ENCODE results near the gene FGF12. TPM values are rescaled to one million over a fixed set of nuclear protein-coding genes. Genes with fewer than 3 reads are reported as not detected.
A peak's percentile ranks its signal among the peaks of the same experiment; 100 is the strongest.

FGF12 gene
- polyA plus RNA-seq, 2 of the 4 experiments (the other 2 are of a cell fraction) = 0.63 to 1.1 TPM

GRCh38 chr3:192573240-192573639, 154.1 kb downstream of the FGF12 start:
- ChIA-PET CTCF (no interaction called here), POLR2A (no interaction called here)
- 47% methylated on average over 2 of the region's 2 CpGs for WGBS (ENCODE audit: missing lambda C conversion rate)
- no peak overlapping the region for H3K4me3 ChIP-seq
- ATAC-seq = no peak
- H3K4me1 ChIP-seq = 0 out of 3 replicates have a peak, but pooled peaks cover 4% of the 10 kb centered on the region
- H3K4me2 ChIP-seq = no peak overlapping the region
- H3K9me3 ChIP-seq = no peaks in the 10 kb centered on the region
- TF ChIP-seq ZNF302 (CRISPR knock-in tag; IDR thresholded peaks at IDR 0.05) (no peak), JUNB (IDR thresholded peaks at IDR 0.05) (no peak), EHMT2 (IDR thresholded peaks at IDR 0.05; ENCODE audit: low read depth) (no peak), CBX8 (IDR thresholded peaks at IDR 0.05) (no peak)
- FAIRE-seq = no peak
- no peak for DNase-seq (ENCODE audit: low read depth in 1 of 2, low spot score in 1 of 2)
- no peak overlapping the region for H3K27ac ChIP-seq

DNA sequence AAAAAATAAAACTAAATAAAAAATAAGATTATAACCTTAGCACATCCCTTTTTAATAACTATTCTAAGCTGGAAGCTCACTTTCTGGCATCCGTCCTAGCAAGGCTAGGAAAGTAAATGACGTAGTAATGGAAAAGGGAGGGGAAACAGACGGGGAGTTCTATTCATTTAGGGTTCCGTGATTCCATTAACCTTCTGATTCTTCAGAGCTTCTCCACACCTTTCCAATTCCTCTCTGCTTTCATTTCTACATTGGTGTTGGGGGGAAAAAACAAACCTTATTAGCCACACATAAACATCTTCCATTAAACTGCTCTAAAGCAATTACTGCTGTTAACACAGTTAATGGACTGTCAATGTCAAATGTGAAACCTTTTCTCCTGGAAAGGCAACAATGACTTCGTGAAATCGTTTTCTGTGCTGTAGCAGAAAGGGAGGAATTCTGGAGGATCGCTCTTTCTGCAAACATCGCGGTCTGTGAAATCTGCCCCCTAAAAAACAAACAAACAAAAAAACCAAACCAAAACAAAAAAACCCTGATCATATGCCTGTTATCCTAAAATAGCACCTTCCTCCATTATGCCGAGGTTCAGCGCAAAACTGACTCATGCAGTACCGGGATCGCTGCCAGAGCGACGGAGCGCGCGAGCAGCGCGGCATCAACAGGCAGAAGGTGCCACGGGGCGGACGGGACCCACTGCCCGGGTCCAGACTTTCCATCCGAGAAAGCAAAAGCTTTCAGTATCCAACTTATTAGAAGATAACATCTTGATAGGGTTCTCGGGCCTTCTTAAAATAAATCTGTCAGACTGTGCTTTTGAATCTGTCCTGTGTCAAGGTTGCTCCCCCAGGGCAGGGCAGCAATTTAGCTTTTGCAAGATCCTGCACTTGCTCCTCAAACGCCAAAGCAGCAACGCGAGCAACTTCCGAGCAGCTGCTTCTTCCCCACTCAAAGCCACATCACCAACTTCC, 156.2 kb downstream of the FGF12 start:
- Histone ChIP-seq H3K4me1 (0 out of 3 replicates have a peak, but pooled peaks cover 4% of the 10 kb centered on the region), H3K4me3 (peak overlapping the region; percentile 41), H3K27ac (no peak overlapping the region), H3K4me2 (peak overlapping the region; percentile 88), H3K9me3 (no peaks in the 10 kb centered on the region)
- POLR2A ChIA-PET = no interaction called here
- ATAC-seq = peak; percentile 84 to 89
- WGBS (ENCODE audit: missing lambda C conversion rate) = 3% methylated on average over 30 of the region's 30 CpGs
- peak; percentile 6 to 11 for DNase-seq (ENCODE audit: low read depth in 1 of 2, low spot score in 1 of 2)
- TF ChIP-seq MAZ (IDR thresholded peaks at IDR 0.05; ENCODE audit: borderline replicate concordance, low read depth, low read length) (no peak), CBX8 (IDR thresholded peaks at IDR 0.05) (peak; percentile 48; the same call in 1 of the 2 replicates)
- FAIRE-seq = no peak
- CTCF ChIA-PET = interaction anchor here (0.5 to 1.1 kb wide), 3 partner anchors 93 to 242 kb away, joined by 3 read pairs; no protein-coding TSS in a partner anchor

DNA sequence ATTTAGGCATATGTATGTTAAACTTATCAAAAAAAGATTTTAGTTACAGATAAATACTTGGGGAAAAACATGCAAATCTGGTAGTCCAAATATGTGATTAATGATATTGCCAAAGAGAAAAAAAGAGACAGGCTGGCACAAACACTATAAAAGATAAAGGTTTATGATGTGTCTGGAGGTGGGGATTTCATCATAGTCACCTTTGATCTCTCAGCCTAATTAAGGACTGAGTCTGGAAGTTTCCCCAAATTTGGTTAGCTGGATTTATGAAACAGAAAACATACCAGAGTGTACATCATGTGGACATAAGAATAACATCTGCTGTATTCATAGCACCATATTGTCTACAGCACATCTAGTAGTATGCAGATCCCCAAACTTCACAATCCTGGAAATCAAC, 157.0 kb downstream of the FGF12 start:
- no peak overlapping the region for H3K27ac ChIP-seq
- H3K4me2 ChIP-seq = peak overlapping the region; percentile 88; the same call in 1 of the 3 replicates
- ATAC-seq (no peak), DNase-seq (ENCODE audit: low read depth in 1 of 2, low spot score in 1 of 2) (no peak), FAIRE-seq (no peak)
- CTCF ChIA-PET = interaction anchor here (0.9 kb wide), 1 partner anchor 1002 kb away, joined by 4 read pairs; no protein-coding TSS in a partner anchor
- H3K4me3 ChIP-seq = no peak overlapping the region
- H3K4me1 ChIP-seq = 0 out of 3 replicates have a peak, but pooled peaks cover 4% of the 10 kb centered on the region
- no peaks in the 10 kb centered on the region for H3K9me3 ChIP-seq
- POLR2A ChIA-PET = no interaction called here
- TF ChIP-seq, protein P1, sequence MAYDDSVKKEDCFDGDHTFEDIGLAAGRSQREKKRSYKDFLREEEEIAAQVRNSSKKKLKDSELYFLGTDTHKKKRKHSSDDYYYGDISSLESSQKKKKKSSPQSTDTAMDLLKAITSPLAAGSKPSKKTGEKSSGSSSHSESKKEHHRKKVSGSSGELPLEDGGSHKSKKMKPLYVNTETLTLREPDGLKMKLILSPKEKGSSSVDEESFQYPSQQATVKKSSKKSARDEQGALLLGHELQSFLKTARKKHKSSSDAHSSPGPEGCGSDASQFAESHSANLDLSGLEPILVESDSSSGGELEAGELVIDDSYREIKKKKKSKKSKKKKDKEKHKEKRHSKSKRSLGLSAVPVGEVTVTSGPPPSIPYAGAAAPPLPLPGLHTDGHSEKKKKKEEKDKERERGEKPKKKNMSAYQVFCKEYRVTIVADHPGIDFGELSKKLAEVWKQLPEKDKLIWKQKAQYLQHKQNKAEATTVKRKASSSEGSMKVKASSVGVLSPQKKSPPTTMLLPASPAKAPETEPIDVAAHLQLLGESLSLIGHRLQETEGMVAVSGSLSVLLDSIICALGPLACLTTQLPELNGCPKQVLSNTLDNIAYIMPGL (CRISPR knock-in tag; IDR thresholded peaks at IDR 0.05; ENCODE audit: borderline replicate concordance) = no peak
- TF ChIP-seq, protein P2, sequence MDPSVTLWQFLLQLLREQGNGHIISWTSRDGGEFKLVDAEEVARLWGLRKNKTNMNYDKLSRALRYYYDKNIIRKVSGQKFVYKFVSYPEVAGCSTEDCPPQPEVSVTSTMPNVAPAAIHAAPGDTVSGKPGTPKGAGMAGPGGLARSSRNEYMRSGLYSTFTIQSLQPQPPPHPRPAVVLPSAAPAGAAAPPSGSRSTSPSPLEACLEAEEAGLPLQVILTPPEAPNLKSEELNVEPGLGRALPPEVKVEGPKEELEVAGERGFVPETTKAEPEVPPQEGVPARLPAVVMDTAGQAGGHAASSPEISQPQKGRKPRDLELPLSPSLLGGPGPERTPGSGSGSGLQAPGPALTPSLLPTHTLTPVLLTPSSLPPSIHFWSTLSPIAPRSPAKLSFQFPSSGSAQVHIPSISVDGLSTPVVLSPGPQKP (IDR thresholded peaks at IDR 0.05; ENCODE audit: low read depth, low read length) = no peak
- TF ChIP-seq CTCF (IDR thresholded peaks at IDR 0.05) (no peak), PHF8 (IDR thresholded peaks at IDR 0.05; ENCODE audit: borderline replicate concordance, low read depth) (no peak), CBX8 (IDR thresholded peaks at IDR 0.05) (no peak), USF2 (IDR thresholded peaks at IDR 0.05) (no peak), REST (IDR thresholded peaks at IDR 0.05) (no peak), ESRRA (IDR thresholded peaks at IDR 0.05; ENCODE audit: borderline replicate concordance, low read length) (no peak), HES2 (IDR thresholded peaks at IDR 0.05) (no peak), KDM5A (IDR thresholded peaks at IDR 0.05) (no peak), FOSB (CRISPR knock-in tag; IDR thresholded peaks at IDR 0.05) (no peak), RAD21 (conservative IDR thresholded peaks at IDR 0.05 in 1 of 2, IDR thresholded peaks at IDR 0.05 in 1 of 2) (no peak), ZFP36 (IDR thresholded peaks at IDR 0.05; ENCODE audit: borderline replicate concordance, partially characterized antibody) (no peak), CBX2 (IDR thresholded peaks at IDR 0.05; ENCODE audit: borderline replicate concordance, low read depth) (no peak)
- TF ChIP-seq, protein P3, sequence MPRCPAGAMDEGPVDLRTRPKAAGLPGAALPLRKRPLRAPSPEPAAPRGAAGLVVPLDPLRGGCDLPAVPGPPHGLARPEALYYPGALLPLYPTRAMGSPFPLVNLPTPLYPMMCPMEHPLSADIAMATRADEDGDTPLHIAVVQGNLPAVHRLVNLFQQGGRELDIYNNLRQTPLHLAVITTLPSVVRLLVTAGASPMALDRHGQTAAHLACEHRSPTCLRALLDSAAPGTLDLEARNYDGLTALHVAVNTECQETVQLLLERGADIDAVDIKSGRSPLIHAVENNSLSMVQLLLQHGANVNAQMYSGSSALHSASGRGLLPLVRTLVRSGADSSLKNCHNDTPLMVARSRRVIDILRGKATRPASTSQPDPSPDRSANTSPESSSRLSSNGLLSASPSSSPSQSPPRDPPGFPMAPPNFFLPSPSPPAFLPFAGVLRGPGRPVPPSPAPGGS (IDR thresholded peaks at IDR 0.05) = no peak

Data from A549 (cell line).